CD4-positive, alpha-beta T cell treated with Interleukin-15 for 1 hour (primary cell): ENCODE data around the gene E4F1.
A peak's percentile ranks its signal among the peaks of the same experiment; 100 is the strongest.

ENCODE experiments used
- DNase-seq: peaks from one replicate; pipeline ENCODE4 v3.0.0-alpha.2; 2020

E4F1 gene

GRCh38 chr16:2223221-2223941 lies at the start of gene E4F1:
Gene E4F1, plus strand, starts transcription at chr16:2223591. Its CDS starts 23 bp downstream, at chr16:2223614.
- DNase-seq: peak; percentile 100

GRCh38 chr16:2173916-2174315 lies 49.5 kb upstream of the E4F1 start:
- no peak for DNase-seq

DNA sequence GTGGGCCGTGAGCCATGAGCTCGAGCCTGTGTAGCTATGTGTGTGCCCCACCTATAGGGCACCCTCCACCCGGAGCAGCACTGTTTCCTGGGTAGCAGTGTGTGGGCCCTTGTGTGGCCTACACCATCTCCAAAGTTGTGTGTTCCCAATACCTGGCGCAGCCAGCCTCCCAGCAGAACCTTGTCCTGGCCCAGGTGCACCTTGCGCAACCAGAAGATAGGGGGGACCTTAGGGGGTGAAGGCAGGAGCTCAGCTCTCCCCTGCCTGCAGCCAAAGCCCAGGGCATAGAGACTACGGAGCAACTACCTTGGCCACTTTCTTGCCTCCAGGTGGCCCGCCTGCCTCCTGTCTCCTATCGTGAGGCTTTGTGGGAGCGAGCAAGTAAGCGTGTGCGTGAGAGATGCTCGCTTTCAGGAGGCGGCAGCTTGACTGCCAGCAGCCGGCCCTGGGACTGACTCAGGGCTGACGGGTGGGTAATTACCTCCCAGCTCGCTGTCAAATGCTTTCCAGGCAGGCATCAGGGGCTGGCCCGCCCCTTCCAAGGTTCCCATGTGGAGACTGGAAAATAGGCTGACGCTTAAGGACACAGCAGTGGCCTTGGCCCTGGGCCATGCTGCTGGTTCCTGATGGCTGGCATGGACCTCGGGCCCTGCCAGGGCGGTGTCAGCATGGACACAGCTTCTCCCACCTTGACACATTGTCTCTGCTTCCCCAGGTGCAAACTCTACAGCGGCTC lies 48.8 kb upstream of the E4F1 start:
- DNase-seq: no peak

DNA sequence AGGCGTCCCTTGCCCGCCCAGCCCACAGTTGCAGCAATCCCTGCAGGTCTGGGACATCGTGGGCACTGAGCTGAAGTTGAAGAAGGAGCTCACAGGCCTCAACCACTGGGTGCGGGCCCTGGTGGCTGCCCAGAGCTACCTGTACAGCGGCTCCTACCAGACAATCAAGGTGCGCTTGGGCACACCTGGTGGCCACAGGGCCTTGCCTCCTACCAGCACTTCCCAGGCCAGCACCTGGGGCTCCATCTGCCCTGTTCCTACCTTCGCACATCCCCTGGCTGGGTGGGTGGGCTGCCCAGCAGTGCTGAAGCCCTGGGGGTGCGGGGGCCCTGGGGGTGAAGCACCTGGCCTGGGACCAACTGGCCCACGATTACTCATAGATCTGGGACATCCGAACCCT lies 47.9 kb upstream of the E4F1 start:
- DNase-seq: no peak

DNA sequence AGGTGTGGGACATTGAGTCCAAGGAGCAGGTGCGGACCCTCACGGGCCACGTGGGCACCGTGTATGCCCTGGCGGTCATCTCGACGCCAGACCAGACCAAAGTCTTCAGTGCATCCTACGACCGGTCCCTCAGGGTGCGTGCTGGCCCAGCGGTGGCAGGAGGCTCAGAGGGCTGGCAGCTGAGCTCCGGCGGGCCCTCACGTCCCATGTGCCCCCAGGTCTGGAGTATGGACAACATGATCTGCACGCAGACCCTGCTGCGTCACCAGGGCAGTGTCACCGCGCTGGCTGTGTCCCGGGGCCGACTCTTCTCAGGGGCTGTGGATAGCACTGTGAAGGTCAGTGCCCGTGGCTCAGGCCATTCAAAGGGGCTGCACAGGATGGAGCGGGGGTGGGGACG lies 47.3 kb upstream of the E4F1 start:
- no peak for DNase-seq

DNA sequence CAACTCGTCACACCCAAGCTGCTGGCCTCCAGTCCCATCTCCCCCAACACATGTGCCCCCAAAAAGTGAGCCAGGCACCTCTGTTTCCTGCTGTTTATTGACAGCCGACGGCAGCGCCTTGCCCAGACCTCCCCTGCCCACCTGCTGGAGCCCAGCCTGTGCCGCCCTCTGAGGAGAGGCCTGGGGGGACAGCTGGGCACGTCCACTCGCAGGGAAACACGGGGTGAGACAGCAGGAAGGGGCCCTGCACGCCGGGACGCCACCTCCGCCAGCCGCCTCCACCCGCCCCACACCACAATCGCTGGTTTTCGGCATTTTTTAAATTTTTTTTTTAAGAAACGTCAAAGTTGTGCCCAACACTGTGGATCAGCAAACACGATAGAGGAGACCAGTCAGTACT lies 46.3 kb upstream of the E4F1 start:
- DNase-seq: no peak

DNA sequence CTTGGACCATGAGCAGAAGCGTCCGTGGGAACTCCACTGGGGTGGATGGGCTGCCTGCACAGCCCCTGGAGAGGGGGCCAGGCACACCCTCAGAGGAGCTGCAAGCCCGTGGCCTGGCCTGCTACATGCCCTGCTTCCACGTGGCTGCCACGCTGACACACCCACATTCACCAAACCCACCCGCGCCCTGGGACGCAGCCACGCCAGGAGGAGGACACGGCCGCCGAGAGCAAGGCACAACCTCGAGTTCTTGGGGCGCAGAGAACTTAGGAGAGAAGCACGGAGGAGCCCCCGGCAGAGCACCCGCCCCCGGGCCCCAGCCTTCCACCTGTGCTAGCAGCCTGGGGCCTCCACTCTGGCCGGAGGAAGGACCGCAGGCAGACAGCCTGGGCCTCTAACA lies 45.8 kb upstream of the E4F1 start:
- DNase-seq: no peak

DNA sequence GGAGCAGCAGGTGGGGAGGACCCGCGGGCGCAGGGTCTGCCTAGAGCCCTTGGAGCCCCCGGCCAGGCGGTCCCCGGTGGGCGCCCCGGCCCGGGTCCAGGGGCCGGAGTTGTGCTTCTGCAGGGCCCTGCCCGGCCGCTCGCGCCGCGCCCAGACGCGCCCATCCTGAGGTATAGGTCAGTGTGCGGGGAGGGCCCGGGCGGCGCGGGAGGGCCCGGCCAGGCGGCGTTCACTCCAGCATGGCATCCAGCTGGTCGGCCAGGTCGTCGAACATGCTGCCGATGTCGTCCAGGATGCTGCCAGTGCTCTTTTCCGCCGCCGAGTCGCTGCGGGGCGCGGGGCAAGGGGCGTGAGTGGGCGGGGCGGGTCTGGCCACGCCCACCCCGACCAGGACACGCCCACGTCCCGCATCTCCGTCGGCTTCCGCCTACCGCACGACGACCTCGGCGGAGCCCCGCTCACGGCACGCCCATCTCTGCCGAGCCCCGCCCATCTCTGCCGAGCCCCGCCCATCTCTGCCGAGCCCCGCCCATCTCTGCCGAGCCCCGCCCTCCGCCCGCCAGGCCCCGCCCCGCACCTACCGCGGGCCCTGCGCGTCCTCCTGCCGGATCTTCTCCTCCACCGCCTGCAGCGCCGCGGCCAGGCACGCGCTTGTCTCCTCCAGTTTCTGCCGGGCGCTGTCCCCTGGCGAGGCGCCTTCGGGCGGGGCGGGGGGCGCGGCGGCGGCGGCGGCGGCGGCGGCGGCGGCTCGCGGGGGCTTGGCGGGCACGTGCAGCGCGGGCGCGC lies 44.9 kb upstream of the E4F1 start:
- DNase-seq: peak; percentile 31

GRCh38 chr16:2179107-2179501 lies 44.3 kb upstream of the E4F1 start:
- DNase-seq: no peak

- no peak for DNase-seq
Measured at GRCh38 chr16:2179576-2179975, 43.8 kb upstream of the E4F1 start.

DNA sequence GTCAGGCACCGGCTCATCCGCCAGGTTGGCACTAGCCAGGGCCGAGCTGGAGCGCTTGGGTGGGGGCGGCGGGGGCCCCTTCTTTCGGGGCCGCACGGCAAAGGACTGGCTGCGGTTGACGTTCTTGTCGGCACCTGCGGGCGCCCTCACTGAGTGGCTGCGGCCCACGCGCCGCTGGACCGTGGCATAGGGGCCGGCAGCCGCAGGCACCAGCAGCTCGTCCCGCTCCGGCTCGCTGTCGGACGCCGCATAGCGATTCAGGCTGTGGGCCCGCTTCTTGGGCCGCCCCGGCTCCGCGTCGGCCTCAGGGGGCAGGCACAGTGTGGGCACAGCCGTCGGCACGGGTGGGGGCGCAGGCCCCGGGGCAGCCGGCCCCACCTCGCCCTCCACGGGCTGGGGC lies 42.9 kb upstream of the E4F1 start:
- DNase-seq: no peak

GRCh38 chr16:2180962-2181923 lies 42.1 kb upstream of the E4F1 start:
- no peak for DNase-seq

DNA sequence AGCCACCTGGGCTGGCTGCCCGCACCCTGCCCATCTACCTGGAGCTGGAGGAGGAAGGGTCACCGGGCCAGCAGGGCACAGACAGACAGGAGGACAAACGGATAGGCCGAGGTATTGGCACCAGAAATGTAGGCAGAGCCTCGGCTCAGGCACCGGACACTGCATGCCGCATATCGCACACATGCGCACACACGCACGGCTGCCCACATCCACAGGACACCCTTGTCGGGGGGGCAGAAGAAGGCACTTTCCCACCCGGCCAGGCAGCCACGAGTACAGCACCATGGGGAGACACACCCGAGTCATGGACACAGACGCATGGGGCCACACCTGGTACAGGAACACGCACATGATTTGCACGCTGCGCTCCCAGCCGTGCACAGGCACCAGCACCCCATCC lies 41.4 kb upstream of the E4F1 start:
- no peak for DNase-seq

- DNase-seq: no peak
Measured at GRCh38 chr16:2183671-2184070, 39.7 kb upstream of the E4F1 start.

DNA sequence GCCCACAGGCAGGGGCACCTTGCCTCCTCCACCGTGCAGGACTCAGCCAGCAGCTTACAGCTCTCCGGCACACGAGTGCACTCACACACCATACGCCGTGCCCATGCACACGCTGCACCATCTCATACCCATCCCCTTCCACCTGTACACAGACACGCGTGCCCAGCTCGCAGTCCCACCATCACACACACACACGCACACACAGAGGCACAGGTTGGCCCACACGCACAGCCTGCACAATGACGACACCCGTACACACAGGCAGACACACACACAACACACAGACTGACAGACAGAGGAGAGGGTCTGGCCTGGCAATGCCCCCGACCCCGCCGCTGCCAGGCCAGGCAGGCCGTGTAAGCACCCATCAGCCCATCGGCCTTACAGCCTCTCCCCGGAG lies 39.0 kb upstream of the E4F1 start:
- no peak for DNase-seq

- no peak for DNase-seq
Measured at GRCh38 chr16:2184962-2185361, 38.4 kb upstream of the E4F1 start.

DNA sequence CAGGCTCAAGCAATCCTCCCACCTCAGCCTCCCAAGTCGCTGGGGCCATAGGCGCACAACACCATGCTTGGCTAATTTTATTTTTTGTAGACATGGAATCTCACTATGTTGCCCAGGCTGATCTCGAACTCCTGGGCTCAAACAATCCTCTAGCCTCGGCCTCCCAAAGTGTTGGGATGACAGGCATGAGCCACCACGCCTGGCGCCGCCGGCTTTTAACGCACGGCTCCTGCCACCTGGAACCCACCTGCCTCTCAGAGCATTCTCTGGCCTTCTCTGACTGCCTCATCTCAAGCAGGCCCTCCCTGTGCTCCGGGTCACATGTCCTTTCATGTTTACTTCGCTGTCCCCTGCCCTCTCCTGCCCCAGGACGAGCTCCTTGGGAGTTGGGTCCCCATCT lies 37.3 kb upstream of the E4F1 start:
- DNase-seq: no peak

GRCh38 chr16:2186505-2186904 lies 36.9 kb upstream of the E4F1 start:
- no peak for DNase-seq

GRCh38 chr16:2187212-2187611 lies 36.2 kb upstream of the E4F1 start:
- DNase-seq: no peak

DNA sequence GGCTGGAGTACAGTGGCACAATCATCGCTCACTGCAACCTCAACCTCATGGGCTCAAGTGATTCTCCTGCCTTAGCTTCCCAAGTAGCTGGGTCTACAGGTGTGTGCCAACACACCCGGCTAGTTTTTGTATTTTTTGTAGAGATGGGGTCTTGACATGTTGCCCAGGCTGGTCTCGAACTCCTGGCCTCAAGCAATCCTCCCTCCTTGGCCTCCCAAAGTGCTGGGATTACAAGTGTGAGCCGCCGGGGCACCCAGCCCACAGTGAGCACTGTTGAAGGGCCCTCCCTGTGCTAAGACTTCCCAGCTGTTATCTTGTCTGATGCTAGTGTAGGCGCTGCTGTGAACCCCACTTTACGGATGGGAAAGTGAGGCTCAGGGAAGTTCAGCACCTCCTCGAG lies 35.0 kb upstream of the E4F1 start:
- no peak for DNase-seq

- DNase-seq: no peak
Measured at GRCh38 chr16:2189252-2189893, 34.0 kb upstream of the E4F1 start.

DNA sequence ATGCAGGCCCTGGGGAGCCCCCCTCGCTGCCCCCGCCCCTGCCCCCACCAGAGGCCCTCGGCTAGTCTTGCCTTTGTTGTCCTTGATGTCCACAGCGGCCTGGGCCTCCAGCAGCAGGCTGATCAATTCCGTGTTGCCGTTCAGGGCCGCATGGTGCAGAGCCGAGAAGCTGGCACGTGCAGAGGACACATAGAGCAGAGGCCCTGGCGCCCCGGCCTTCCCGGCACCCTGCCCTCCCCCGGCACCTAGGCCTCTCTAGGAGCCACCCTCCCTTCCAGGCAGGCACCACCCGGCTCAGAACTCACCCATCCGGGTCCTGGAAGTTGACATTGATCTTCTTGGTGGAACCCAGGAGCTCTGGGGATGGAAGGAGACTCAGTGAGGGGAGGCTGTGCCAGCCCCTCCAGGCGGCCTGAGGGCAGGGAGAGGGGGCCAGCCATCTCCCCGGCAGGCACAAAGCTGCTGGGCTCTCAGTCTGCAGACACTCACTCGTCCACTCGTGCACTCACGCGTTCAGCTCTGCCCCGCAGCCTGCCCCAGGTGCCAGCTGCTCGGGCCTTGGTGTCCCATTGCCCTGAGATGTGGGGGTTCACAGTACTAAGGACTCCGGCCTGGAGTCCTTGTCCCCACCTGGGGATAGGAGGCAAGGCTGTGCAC lies 33.3 kb upstream of the E4F1 start:
- DNase-seq: no peak
